GM13977 (cell line): ENCODE results near the gene TAF15.

ENCODE experiments used
- DNase-seq: peaks from one replicate; pipeline ENCODE4 v3.0.0; 2012; ENCODE audit warnings: low spot score
- CTCF ChIP-seq: IDR thresholded peaks from 2 replicates; pipeline ENCODE4 v1.5.1; 2012; ENCODE audit warnings: mild to moderate bottlenecking, control low read depth; ENCODE audit not compliant: insufficient read depth; ENCODE audit errors: extremely low read depth, missing control alignments
- in situ Hi-C: fragments of 300-500 bp; cut with MboI; formaldehyde crosslinking; loops from one replicate; pipeline ENCODE4 v1.12.0; 2022; ENCODE audit warnings: low sequenced_read_pairs, low pct_unique_long_range_greater_than_20kb, mixed read lengths, inconsistent platforms; ENCODE audit not compliant: unreplicated experiment

Gene TAF15

GRCh38 chr17:35812456-35812855, 3.2 kb downstream of the TAF15 start:
- no peak for DNase-seq
- TF ChIP-seq CTCF = no peak
- in situ Hi-C loops = no loop called here

- in situ Hi-C loops = no loop called here
- no peak for DNase-seq
- no peak for TF ChIP-seq CTCF
Measured at GRCh38 chr17:35816723-35817122, 7.4 kb downstream of the TAF15 start.

GRCh38 chr17:35817196-35817595, 7.9 kb downstream of the TAF15 start:
- TF ChIP-seq CTCF = no peak
- in situ Hi-C loops = no loop called here
- no peak for DNase-seq

GRCh38 chr17:35819455-35819854, 10.2 kb downstream of the TAF15 start:
- no peak for DNase-seq
- TF ChIP-seq CTCF = no peak
- in situ Hi-C loops = no loop called here

GRCh38 chr17:35821308-35821707, 12.0 kb downstream of the TAF15 start:
- no peak for TF ChIP-seq CTCF
- DNase-seq = no peak
- in situ Hi-C loops = no loop called here

- DNase-seq = no peak
- no peak for TF ChIP-seq CTCF
- in situ Hi-C loops = no loop called here
Measured at GRCh38 chr17:35825206-35825605, 15.9 kb downstream of the TAF15 start.

- DNase-seq = no peak
- in situ Hi-C loops = no loop called here
- no peak for TF ChIP-seq CTCF
Measured at GRCh38 chr17:35841101-35841500, 31.8 kb downstream of the TAF15 start.
